Uterus (tissue), 2 donors: ENCODE measurements around the gene CREB1.

Experiments
- POLR2A ChIP-seq, 2 donors: fragments of 450-650 bp; IDR thresholded peaks; one replicate each; pipeline ENCODE4 v1.6.1; 2016; ENCODE audit warnings: antibody characterized with exemption in 2 of 2, mild to moderate bottlenecking in 1 of 2, moderate library complexity in 1 of 2
- TF ChIP-seq, protein P1 (sequence below), 4 experiments: fragments of 200-600 bp in 2 of 4; fragments of 450-650 bp in 2 of 4; sonication (generic) in 2 of 4; IDR thresholded peaks; one replicate each; pipeline ENCODE4 v1.5.1; 2016 to 2019; ENCODE audit warnings: antibody characterized with exemption in 4 of 4, mild to moderate bottlenecking in 2 of 4, moderate library complexity in 1 of 4

DNA sequence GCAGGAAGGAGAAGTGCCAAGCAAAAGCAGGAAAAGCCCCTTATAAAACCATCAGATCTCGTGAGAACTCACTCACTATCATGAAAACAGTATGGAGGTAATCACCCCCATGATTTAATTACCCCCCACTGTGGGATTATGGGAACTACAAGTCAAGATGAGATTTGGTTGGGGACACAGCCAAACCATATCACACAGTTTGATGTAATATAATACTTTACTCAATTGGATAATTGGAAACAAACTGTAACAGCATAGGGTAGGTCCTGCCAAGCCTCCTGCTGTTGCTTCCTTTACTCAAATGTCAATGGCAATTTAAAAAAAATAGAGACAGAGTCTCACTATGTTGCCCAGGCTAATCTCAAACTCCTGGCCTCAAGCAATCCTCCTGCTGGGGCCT, 110.9 kb downstream of the CREB1 start:
- no peak for TF ChIP-seq POLR2A (IDR thresholded peaks at IDR 0.05)
- TF ChIP-seq, protein P1, sequence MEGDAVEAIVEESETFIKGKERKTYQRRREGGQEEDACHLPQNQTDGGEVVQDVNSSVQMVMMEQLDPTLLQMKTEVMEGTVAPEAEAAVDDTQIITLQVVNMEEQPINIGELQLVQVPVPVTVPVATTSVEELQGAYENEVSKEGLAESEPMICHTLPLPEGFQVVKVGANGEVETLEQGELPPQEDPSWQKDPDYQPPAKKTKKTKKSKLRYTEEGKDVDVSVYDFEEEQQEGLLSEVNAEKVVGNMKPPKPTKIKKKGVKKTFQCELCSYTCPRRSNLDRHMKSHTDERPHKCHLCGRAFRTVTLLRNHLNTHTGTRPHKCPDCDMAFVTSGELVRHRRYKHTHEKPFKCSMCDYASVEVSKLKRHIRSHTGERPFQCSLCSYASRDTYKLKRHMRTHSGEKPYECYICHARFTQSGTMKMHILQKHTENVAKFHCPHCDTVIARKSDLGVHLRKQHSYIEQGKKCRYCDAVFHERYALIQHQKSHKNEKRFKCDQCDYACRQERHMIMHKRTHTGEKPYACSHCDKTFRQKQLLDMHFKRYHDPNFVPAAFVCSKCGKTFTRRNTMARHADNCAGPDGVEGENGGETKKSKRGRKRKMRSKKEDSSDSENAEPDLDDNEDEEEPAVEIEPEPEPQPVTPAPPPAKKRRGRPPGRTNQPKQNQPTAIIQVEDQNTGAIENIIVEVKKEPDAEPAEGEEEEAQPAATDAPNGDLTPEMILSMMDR (IDR thresholded peaks at IDR 0.05) = no peak
